Prostate gland (tissue), 2 donors: Measurements from ENCODE around the gene RTTN.

Experiments used
- CTCF ChIP-seq, 4 experiments: fragments of 200-600 bp in 2 of 4; fragments of 450-650 bp in 2 of 4; sonication (generic) in 2 of 4; IDR thresholded peaks; 1 replicate in 3 of 4; 2 replicates in 1 of 4; pipeline ENCODE4 v1.5.1; 2016 to 2019; ENCODE audit warnings: antibody characterized with exemption in 4 of 4, mild to moderate bottlenecking in 2 of 4, moderate library complexity in 2 of 4
- POLR2A ChIP-seq: fragments of 450-650 bp; IDR thresholded peaks from one replicate; pipeline ENCODE4 v1.6.1; 2016; ENCODE audit warnings: antibody characterized with exemption, mild to moderate bottlenecking
- POLR2AphosphoS5 ChIP-seq: sonication (generic); formaldehyde crosslinking; IDR thresholded peaks from one replicate; pipeline ENCODE4 v1.6.1; 2017; ENCODE audit warnings: antibody characterized with exemption

- TF ChIP-seq CTCF (IDR thresholded peaks at IDR 0.05): no peak
- no peak for TF ChIP-seq POLR2A
- no peak for TF ChIP-seq POLR2AphosphoS5
Observed at GRCh38 chr18:70116949-70117348, 88.5 kb downstream of the RTTN start.
